ENCODE results near the gene CD247.

GRCh38 chr1:167504467-167504827, 13.9 kb downstream of the CD247 start:
- TF ChIP-seq, protein P1, sequence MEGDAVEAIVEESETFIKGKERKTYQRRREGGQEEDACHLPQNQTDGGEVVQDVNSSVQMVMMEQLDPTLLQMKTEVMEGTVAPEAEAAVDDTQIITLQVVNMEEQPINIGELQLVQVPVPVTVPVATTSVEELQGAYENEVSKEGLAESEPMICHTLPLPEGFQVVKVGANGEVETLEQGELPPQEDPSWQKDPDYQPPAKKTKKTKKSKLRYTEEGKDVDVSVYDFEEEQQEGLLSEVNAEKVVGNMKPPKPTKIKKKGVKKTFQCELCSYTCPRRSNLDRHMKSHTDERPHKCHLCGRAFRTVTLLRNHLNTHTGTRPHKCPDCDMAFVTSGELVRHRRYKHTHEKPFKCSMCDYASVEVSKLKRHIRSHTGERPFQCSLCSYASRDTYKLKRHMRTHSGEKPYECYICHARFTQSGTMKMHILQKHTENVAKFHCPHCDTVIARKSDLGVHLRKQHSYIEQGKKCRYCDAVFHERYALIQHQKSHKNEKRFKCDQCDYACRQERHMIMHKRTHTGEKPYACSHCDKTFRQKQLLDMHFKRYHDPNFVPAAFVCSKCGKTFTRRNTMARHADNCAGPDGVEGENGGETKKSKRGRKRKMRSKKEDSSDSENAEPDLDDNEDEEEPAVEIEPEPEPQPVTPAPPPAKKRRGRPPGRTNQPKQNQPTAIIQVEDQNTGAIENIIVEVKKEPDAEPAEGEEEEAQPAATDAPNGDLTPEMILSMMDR (IDR thresholded peaks at IDR 0.05), result no peak
- no peak for TF ChIP-seq POLR2A (IDR thresholded peaks at IDR 0.05)

All from prostate gland (tissue), 2 donors.